Stomach (tissue), 4 donors: Measurements from ENCODE around the gene STAT6.

Experiments
- EP300 ChIP-seq: sonication (generic); formaldehyde crosslinking; IDR thresholded peaks from one replicate; pipeline ENCODE4 v1.6.1; 2017; ENCODE audit warnings: antibody characterized with exemption
- POLR2A ChIP-seq, 4 donors: fragments of 450-650 bp; IDR thresholded peaks; one replicate each; pipeline ENCODE4 v1.6.1; 2016; ENCODE audit warnings: antibody characterized with exemption in 4 of 4, control low read depth in 2 of 4, mild to moderate bottlenecking in 1 of 4, moderate library complexity in 1 of 4
- POLR2AphosphoS5 ChIP-seq, 3 donors: sonication (generic); formaldehyde crosslinking; IDR thresholded peaks; one replicate each; pipeline ENCODE4 v1.6.1; 2016; ENCODE audit warnings: antibody characterized with exemption in 3 of 3
- TF ChIP-seq, protein P1 (sequence below), 7 experiments: fragments of 450-650 bp in 4 of 7; fragments of 200-600 bp in 3 of 7; sonication (generic) in 3 of 7; IDR thresholded peaks; one replicate each; pipeline ENCODE4 v1.5.1; 2016 to 2019; ENCODE audit warnings: antibody characterized with exemption in 7 of 7, control low read depth in 2 of 7, mild to moderate bottlenecking in 1 of 7

DNA sequence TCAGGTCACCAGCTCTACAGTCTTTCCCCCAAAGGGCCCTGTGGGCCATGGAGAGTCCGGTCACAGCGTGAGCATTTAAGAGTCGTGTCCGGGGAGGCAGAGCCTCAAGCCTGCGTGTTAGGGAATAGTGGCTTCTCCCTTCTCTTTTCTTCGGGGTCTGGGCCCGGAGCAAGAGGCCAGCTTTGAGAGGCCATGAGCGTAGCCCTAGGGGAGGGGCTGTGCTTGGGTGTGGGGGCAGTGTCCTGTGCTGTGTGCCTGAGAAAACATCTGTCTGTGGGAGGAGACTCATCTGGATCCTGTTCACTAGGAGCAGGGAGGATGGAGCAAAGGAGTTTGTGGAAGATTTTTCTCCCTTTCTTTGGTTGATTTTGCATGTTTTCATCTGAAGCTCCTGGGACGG lies 31.0 kb upstream of the STAT6 start:
- TF ChIP-seq, protein P1, sequence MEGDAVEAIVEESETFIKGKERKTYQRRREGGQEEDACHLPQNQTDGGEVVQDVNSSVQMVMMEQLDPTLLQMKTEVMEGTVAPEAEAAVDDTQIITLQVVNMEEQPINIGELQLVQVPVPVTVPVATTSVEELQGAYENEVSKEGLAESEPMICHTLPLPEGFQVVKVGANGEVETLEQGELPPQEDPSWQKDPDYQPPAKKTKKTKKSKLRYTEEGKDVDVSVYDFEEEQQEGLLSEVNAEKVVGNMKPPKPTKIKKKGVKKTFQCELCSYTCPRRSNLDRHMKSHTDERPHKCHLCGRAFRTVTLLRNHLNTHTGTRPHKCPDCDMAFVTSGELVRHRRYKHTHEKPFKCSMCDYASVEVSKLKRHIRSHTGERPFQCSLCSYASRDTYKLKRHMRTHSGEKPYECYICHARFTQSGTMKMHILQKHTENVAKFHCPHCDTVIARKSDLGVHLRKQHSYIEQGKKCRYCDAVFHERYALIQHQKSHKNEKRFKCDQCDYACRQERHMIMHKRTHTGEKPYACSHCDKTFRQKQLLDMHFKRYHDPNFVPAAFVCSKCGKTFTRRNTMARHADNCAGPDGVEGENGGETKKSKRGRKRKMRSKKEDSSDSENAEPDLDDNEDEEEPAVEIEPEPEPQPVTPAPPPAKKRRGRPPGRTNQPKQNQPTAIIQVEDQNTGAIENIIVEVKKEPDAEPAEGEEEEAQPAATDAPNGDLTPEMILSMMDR (IDR thresholded peaks at IDR 0.05): no peak
- TF ChIP-seq POLR2A (IDR thresholded peaks at IDR 0.05) (no peak), POLR2AphosphoS5 (IDR thresholded peaks at IDR 0.05) (no peak), EP300 (no peak)
